Measurements from ENCODE around the gene SLC6A9.

DNA sequence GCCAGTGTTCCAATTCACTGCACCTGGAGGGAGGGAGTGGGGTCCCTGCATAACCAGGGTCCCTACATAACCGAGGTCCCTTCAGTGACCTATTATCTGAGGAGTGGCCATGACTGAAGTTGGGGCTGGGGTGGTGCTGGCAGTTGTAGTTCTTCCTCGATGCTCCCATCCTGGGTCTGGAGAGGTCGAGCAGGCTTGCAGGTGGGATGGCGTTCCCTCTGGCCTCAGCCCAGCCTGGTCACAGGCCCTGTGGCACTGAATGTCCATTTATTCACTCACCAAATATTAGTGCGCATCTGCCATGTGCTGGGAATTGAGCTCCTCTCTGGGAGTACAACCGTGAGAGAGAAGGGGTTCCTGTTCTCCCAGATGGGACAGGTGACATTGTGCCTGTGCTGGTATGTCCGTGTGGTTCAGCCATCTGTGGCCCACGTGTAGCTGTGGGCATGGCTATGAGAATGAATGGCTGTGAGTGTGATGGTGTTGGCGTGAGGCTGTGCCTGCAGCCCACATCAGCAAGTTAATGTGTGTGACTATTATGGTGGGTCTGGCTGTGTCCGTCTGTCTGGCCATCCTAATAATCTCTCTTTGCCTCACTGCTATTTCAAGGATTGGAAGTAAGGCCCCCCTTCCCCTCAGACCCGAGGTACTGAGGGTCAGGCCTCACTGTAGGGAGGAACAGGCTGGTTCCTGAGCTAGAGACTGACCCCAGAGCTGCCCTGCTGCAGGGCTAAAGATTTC, 3.9 kb upstream of the SLC6A9 start:
- TF ChIP-seq, protein P1, sequence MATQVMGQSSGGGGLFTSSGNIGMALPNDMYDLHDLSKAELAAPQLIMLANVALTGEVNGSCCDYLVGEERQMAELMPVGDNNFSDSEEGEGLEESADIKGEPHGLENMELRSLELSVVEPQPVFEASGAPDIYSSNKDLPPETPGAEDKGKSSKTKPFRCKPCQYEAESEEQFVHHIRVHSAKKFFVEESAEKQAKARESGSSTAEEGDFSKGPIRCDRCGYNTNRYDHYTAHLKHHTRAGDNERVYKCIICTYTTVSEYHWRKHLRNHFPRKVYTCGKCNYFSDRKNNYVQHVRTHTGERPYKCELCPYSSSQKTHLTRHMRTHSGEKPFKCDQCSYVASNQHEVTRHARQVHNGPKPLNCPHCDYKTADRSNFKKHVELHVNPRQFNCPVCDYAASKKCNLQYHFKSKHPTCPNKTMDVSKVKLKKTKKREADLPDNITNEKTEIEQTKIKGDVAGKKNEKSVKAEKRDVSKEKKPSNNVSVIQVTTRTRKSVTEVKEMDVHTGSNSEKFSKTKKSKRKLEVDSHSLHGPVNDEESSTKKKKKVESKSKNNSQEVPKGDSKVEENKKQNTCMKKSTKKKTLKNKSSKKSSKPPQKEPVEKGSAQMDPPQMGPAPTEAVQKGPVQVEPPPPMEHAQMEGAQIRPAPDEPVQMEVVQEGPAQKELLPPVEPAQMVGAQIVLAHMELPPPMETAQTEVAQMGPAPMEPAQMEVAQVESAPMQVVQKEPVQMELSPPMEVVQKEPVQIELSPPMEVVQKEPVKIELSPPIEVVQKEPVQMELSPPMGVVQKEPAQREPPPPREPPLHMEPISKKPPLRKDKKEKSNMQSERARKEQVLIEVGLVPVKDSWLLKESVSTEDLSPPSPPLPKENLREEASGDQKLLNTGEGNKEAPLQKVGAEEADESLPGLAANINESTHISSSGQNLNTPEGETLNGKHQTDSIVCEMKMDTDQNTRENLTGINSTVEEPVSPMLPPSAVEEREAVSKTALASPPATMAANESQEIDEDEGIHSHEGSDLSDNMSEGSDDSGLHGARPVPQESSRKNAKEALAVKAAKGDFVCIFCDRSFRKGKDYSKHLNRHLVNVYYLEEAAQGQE (IDR thresholded peaks at IDR 0.05; ENCODE audit: low read depth), result no peak
- no peak for TF ChIP-seq MAX (IDR thresholded peaks at IDR 0.05)
- TF ChIP-seq EP300 (IDR thresholded peaks at IDR 0.05; ENCODE audit: borderline replicate concordance), result no peak
- no peak for TF ChIP-seq NFIC (IDR thresholded peaks at IDR 0.05)
- TF ChIP-seq YY1 (IDR thresholded peaks at IDR 0.05; ENCODE audit: low read depth), result no peak
